Duodenal mucosa (tissue), 2 donors: ENCODE data around the gene DAO.

Source experiments
- H3K27ac ChIP-seq: one replicate; pipeline ENCODE4 v1.7.0; 2013; ENCODE audit warnings: low read depth, low read length
- H3K27me3 ChIP-seq, 2 donors: one replicate each; pipeline ENCODE4 v1.7.0; 2013; ENCODE audit warnings: low read length in 2 of 2, control low read depth in 1 of 2; ENCODE audit not compliant: insufficient read depth in 2 of 2, control insufficient read depth in 1 of 2
- H3K36me3 ChIP-seq, 2 donors: one replicate each; pipeline ENCODE4 v1.7.0; 2013; ENCODE audit warnings: low read length in 2 of 2, control low read depth in 1 of 2; ENCODE audit not compliant: insufficient read depth in 2 of 2, control insufficient read depth in 1 of 2
- H3K4me1 ChIP-seq, 2 donors: one replicate each; pipeline ENCODE4 v1.7.0; 2013; ENCODE audit warnings: low read length in 2 of 2, control low read depth in 1 of 2; ENCODE audit not compliant: insufficient read depth in 2 of 2, control insufficient read depth in 1 of 2
- H3K4me3 ChIP-seq, 2 donors: one replicate each; pipeline ENCODE4 v1.7.0; 2013; ENCODE audit warnings: low read length in 2 of 2, low read depth in 1 of 2
- H3K9ac ChIP-seq, 2 donors: one replicate each; pipeline ENCODE4 v1.7.0; 2013; ENCODE audit warnings: low read length in 2 of 2, low read depth in 1 of 2
- H3K9me3 ChIP-seq, 2 donors: one replicate each; pipeline ENCODE4 v1.7.0; 2013; ENCODE audit warnings: low read length in 2 of 2, control low read depth in 1 of 2; ENCODE audit not compliant: control insufficient read depth in 1 of 2

DAO gene

GRCh38 chr12:108847705-108848104 lies 32.2 kb upstream of the DAO start:
- Histone ChIP-seq H3K36me3 (peaks cover 6 to 37% of the 10 kb centered on the region in 2 donors), H3K4me3 (no peak overlapping the region), H3K27me3 (no peaks in the 10 kb centered on the region), H3K9me3 (no peaks in the 10 kb centered on the region), H3K27ac (no peak overlapping the region), H3K9ac (no peak overlapping the region), H3K4me1 (no peaks in the 10 kb centered on the region)

DNA sequence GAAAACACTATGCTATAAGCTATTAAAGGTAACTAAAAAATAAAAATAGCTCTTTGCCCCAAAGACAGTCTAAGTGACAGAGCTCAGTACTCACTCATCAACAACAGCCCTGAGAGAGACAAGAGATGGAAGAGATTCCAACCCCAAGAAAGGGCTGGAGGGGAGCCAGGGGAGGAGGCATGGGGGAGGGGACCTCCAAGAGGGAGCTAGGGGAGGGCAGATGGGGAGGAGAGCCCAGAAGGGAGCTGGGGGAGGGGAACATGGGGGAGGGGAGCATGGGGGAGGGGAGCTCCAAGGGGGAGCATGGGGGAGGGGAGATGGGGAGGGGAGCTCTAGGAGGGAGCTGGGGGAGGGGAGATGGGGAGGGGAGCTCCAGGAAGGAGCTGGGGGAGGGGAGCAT lies 30.2 kb upstream of the DAO start:
- no peak overlapping the region for H3K9ac ChIP-seq
- H3K4me3 ChIP-seq, result no peak overlapping the region
- H3K4me1 ChIP-seq, result peaks cover 10 to 13% of the 10 kb centered on the region in 2 donors
- H3K27me3 ChIP-seq, result no peaks in the 10 kb centered on the region
- no peak overlapping the region for H3K27ac ChIP-seq
- H3K9me3 ChIP-seq, result no peaks in the 10 kb centered on the region
- peaks cover 5 to 27% of the 10 kb centered on the region in 2 donors for H3K36me3 ChIP-seq

DNA sequence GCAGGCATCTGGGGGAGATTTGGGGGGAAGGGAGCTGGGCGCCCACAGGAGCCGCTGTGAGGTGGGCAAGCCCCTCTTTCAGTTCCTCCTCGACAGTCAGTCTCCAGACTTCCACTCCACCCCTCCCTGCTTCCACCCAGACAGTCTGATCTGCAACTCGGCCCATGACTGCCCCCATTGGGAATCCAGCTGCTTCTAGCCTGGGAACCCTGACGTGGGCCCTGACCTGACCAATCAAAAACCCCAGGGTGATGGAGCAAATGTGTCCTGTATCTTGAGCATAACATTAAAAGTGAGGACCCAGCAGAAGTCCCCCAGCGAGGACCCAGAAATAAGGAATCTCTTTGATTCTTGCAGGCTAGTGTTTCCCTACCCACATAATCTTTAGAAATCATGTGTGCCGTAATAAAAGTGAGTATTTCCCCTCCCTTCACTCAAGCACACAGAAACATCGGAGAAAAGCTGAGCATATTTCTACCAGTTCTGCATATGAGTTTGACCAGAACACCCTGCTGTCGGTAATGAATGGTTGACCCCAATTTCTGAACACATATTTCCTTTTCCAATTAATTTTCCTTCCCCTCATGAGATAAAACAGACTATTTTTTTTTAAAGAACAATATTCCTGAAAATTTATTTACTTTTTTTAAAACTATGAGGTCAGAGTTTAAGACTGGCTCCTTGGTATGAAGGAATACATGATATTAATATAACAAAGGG lies 28.9 kb upstream of the DAO start:
- H3K36me3 ChIP-seq, result peaks cover 5 to 27% of the 10 kb centered on the region in 2 donors
- H3K4me1 ChIP-seq, result peaks cover 12 to 21% of the 10 kb centered on the region in 2 donors
- no peak overlapping the region for H3K9ac ChIP-seq
- no peak overlapping the region for H3K27ac ChIP-seq
- H3K4me3 ChIP-seq, result no peak overlapping the region
- no peaks in the 10 kb centered on the region for H3K27me3 ChIP-seq
- no peaks in the 10 kb centered on the region for H3K9me3 ChIP-seq

GRCh38 chr12:108852674-108853309 lies 27.1 kb upstream of the DAO start:
- H3K27me3 ChIP-seq, result no peaks in the 10 kb centered on the region
- peak overlapping the region; percentile 13 for H3K27ac ChIP-seq
- H3K9me3 ChIP-seq, result no peaks in the 10 kb centered on the region
- H3K9ac ChIP-seq, result no peak overlapping the region
- H3K36me3 ChIP-seq, result peaks cover 1 to 21% of the 10 kb centered on the region in 2 donors
- H3K4me1 ChIP-seq, result peaks cover 23 to 25% of the 10 kb centered on the region in 2 donors
- H3K4me3 ChIP-seq, result no peak overlapping the region

- peaks cover 26 to 29% of the 10 kb centered on the region in 2 donors for H3K4me1 ChIP-seq
- H3K9me3 ChIP-seq, result no peaks in the 10 kb centered on the region
- no peak overlapping the region for H3K9ac ChIP-seq
- H3K27me3 ChIP-seq, result no peaks in the 10 kb centered on the region
- no peak overlapping the region for H3K27ac ChIP-seq
- H3K4me3 ChIP-seq, result no peak overlapping the region
- H3K36me3 ChIP-seq, result peaks cover 0 to 15% of the 10 kb centered on the region in 2 donors
These were observed 26.5 kb upstream of the DAO start for GRCh38 chr12:108853426-108853825.

GRCh38 chr12:108853981-108854446 lies 25.9 kb upstream of the DAO start:
- Histone ChIP-seq H3K4me1 (peaks cover 32 to 35% of the 10 kb centered on the region in 2 donors), H3K9ac (no peak overlapping the region), H3K27me3 (no peaks in the 10 kb centered on the region), H3K27ac (peak overlapping the region; percentile 44), H3K9me3 (no peaks in the 10 kb centered on the region), H3K36me3 (peaks cover 0 to 9% of the 10 kb centered on the region in 2 donors), H3K4me3 (no peak overlapping the region)

- Histone ChIP-seq H3K36me3 (peaks cover 0 to 8% of the 10 kb centered on the region in 2 donors), H3K27me3 (no peaks in the 10 kb centered on the region), H3K27ac (peak overlapping the region; percentile 44), H3K9ac (no peak overlapping the region), H3K9me3 (no peaks in the 10 kb centered on the region), H3K4me1 (peaks cover 33 to 36% of the 10 kb centered on the region in 2 donors), H3K4me3 (no peak overlapping the region)
These were observed 25.2 kb upstream of the DAO start for GRCh38 chr12:108854451-108855283.

- no peaks in the 10 kb centered on the region for H3K9me3 ChIP-seq
- H3K4me3 ChIP-seq, result peak overlapping the region; percentile 90 to 98
- no peaks in the 10 kb centered on the region for H3K27me3 ChIP-seq
- H3K9ac ChIP-seq, result peak overlapping the region; percentile 74 to 90
- peaks cover 33 to 36% of the 10 kb centered on the region in 2 donors for H3K4me1 ChIP-seq
- peaks cover 0 to 8% of the 10 kb centered on the region in 2 donors for H3K36me3 ChIP-seq
- H3K27ac ChIP-seq, result peak overlapping the region; percentile 72
These were observed 24.4 kb upstream of the DAO start for GRCh38 chr12:108855284-108856169.

GRCh38 chr12:108856170-108856427 lies 23.8 kb upstream of the DAO start:
- H3K27ac ChIP-seq, result peak overlapping the region; percentile 72
- peaks cover 33 to 36% of the 10 kb centered on the region in 2 donors for H3K4me1 ChIP-seq
- H3K4me3 ChIP-seq, result peak overlapping the region; percentile 90 to 98

More at GRCh38 chr12:108856170-108856427, 23.8 kb upstream of the DAO start:
- no peaks in the 10 kb centered on the region for H3K9me3 ChIP-seq
- no peaks in the 10 kb centered on the region for H3K27me3 ChIP-seq
- peak overlapping the region; percentile 74 to 90 for H3K9ac ChIP-seq
- peaks cover 0 to 8% of the 10 kb centered on the region in 2 donors for H3K36me3 ChIP-seq
